Prostate gland (tissue), 2 donors: ENCODE measurements around the gene KIAA0232. TPM values are rescaled to one million over a fixed set of nuclear protein-coding genes. Genes with fewer than 3 reads are reported as not detected.
"Not testable (repeated sequence)": the region's sequence is repeated elsewhere in the genome, so short reads cannot be mapped to it uniquely, and the experiment has no call there.

Source experiments
- DNase-seq: peaks from one replicate; pipeline ENCODE4 v3.0.0-alpha.2; 2019; ENCODE audit warnings: low spot score
- H3K27ac ChIP-seq, 2 donors: fragments of 200-600 bp; sonication (generic); 2 replicates each; pipeline ENCODE4 v1.5.1; 2017 to 2019
- H3K27me3 ChIP-seq: fragments of 200-600 bp; sonication (generic); replicated peaks from 2 replicates; pipeline ENCODE4 v1.5.1; 2019; ENCODE audit not compliant: insufficient read depth
- H3K36me3 ChIP-seq, 2 donors: fragments of 200-600 bp; sonication (generic); 1 replicate in 1 of 2; 2 replicates in 1 of 2; pipeline versions ENCODE4 v1.5.1 to v1.8.1; 2017 to 2019
- H3K4me1 ChIP-seq: fragments of 200-600 bp; sonication (generic); replicated peaks from 2 replicates; pipeline ENCODE4 v1.5.1; 2019
- H3K4me3 ChIP-seq, 2 donors: fragments of 200-600 bp; sonication (generic); 2 replicates each; pipeline ENCODE4 v1.5.1; 2017 to 2019
- H3K9me3 ChIP-seq: fragments of 200-600 bp; sonication (generic); 2 replicates; pipeline ENCODE4 v1.5.1; 2017
- CTCF ChIP-seq, 4 experiments: fragments of 200-600 bp in 2 of 4; fragments of 450-650 bp in 2 of 4; sonication (generic) in 2 of 4; IDR thresholded peaks; 1 replicate in 3 of 4; 2 replicates in 1 of 4; pipeline ENCODE4 v1.5.1; 2016 to 2019; ENCODE audit warnings: antibody characterized with exemption in 4 of 4, mild to moderate bottlenecking in 2 of 4, moderate library complexity in 2 of 4
- POLR2A ChIP-seq: fragments of 450-650 bp; IDR thresholded peaks from one replicate; pipeline ENCODE4 v1.6.1; 2016; ENCODE audit warnings: antibody characterized with exemption, mild to moderate bottlenecking
- POLR2AphosphoS5 ChIP-seq: sonication (generic); formaldehyde crosslinking; IDR thresholded peaks from one replicate; pipeline ENCODE4 v1.6.1; 2017; ENCODE audit warnings: antibody characterized with exemption
- WGBS: methylation state at CpG from one replicate; pipeline ENCODE4 v1.1.5; 2018; 5-methylcytosine and 5-hydroxymethylcytosine counted together
- intact Hi-C: fragments of 100-400 bp; cut with DNase I; formaldehyde crosslinking; loops from one replicate; pipeline ENCODE4 v1.14.2; 2022
- total RNA-seq, 2 donors: library from RNA; depleted of rRNA; stranded (reverse); fragments of >200 nt; gene quantifications; one replicate each; pipeline ENCODE4 v1.1.0, GENCODE V29; 2016

Gene KIAA0232
- total RNA-seq, 2 donors from 2014 or later, result 35.3 to 42.1 TPM

- Histone ChIP-seq H3K4me1 (no peaks in the 10 kb centered on the region), H3K4me3 (no peak overlapping the region), H3K27me3 (no peaks in the 10 kb centered on the region), H3K36me3 (no peaks in the 10 kb centered on the region), H3K9me3 (no peaks in the 10 kb centered on the region), H3K27ac (no peak overlapping the region)
- no peak for DNase-seq
- TF ChIP-seq POLR2AphosphoS5 (no peak), CTCF (IDR thresholded peaks at IDR 0.05) (no peak), POLR2A (no peak)
- intact Hi-C loops, result no loop called here
- 80% methylated on average over 24 of the region's 27 CpGs for WGBS
Observed at GRCh38 chr4:6902318-6903042, 120.0 kb downstream of the KIAA0232 start.

- no peak for DNase-seq
- WGBS, result 81% methylated on average over 13 of the region's 13 CpGs
- Histone ChIP-seq H3K9me3 (no peaks in the 10 kb centered on the region), H3K27me3 (no peaks in the 10 kb centered on the region), H3K36me3 (no peaks in the 10 kb centered on the region), H3K4me1 (peaks cover 11% of the 10 kb centered on the region), H3K4me3 (no peak overlapping the region), H3K27ac (no peak overlapping the region)
- intact Hi-C loops, result no loop called here
- no peak for TF ChIP-seq POLR2AphosphoS5
- no peak for TF ChIP-seq CTCF (IDR thresholded peaks at IDR 0.05)
- TF ChIP-seq POLR2A, result no peak
Observed at GRCh38 chr4:6905516-6906445, 123.3 kb downstream of the KIAA0232 start.

GRCh38 chr4:6906486-6906885 lies 124.0 kb downstream of the KIAA0232 start:
- DNase-seq, H3K27ac ChIP-seq, H3K36me3 ChIP-seq, H3K27me3 ChIP-seq, intact Hi-C loops, H3K9me3 ChIP-seq, H3K4me3 ChIP-seq: not testable (repeated sequence)
- WGBS, result 95% methylated on average over 6 of the region's 6 CpGs
- H3K4me1 ChIP-seq, result peaks cover 11% of the 10 kb centered on the region

- WGBS, result 27% methylated on average over 22 of the region's 22 CpGs
- intact Hi-C loops, result loop anchor here (2.0 kb wide), 2 partner anchors 79 to 161 kb away; partner anchors contain the start of gene GRPEL1
- no peak overlapping the region for H3K4me3 ChIP-seq
Observed at GRCh38 chr4:6907658-6908191, 125.2 kb downstream of the KIAA0232 start.

More at GRCh38 chr4:6907658-6908191, 125.2 kb downstream of the KIAA0232 start:
- peak in 3 of 4 experiments; percentile 51 to 73 (median 70) for TF ChIP-seq CTCF (IDR thresholded peaks at IDR 0.05)
- no peak for TF ChIP-seq POLR2A
- peak; percentile 33 for TF ChIP-seq POLR2AphosphoS5
- Histone ChIP-seq H3K9me3 (no peaks in the 10 kb centered on the region), H3K4me1 (peaks cover 11% of the 10 kb centered on the region), H3K27me3 (no peaks in the 10 kb centered on the region), H3K36me3 (no peaks in the 10 kb centered on the region), H3K27ac (peak overlapping the region in 1 of 2 donors; percentile 99)
- DNase-seq, result peak; percentile 62
